ENCODE results near the gene USF1.

Gene USF1

DNA sequence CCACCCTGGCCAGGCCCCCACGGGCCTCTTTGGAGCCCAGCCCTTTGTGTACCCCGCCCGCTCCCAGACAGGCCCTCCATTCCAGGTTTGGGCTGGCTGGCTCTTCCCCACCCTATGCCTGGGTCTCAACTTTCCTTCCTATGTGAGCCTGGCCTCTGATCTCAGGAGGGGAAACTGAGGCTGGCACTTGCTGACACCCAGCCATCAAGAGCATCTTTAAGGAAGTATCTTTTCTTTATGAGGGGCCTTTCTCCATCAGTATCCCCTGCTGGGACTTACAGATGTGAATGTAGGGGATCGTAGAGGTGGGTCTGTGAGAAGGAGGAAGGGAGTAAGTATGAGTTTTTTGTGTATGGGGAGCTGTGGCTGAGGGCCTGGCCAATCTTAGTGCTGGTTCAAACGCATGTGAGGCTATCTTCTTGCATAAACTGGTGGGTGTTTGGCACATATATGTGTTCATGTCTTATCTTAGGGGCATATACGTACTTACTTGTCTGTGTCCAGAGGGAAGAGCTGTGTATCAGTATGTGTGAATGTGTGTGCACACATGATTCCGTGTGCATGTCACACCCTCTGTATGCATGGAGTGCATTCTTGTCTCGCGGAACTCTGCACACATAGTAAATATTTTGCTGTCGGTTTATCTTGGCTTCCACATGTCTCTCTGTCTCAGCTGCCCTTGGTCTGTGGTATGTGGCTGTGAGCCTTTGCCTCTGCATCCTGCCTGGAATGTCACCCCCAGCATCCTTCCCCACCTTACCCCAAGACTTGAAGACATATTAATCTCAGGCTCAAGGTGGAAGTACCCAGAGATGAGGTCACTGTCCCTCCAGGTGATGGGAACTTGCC, 38.2 kb upstream of the USF1 start:
- no peak overlapping the region for H3K9ac ChIP-seq (ENCODE audit: low read depth, low read length)
- H3K36me3 ChIP-seq (ENCODE audit: insufficient read depth, low read length) = no peaks in the 10 kb centered on the region
- H3K4me1 ChIP-seq (ENCODE audit: insufficient read depth, low read length) = peaks cover 21% of the 10 kb centered on the region; the same call in 1 of the 2 replicates
- no peaks in the 10 kb centered on the region for H3K9me3 ChIP-seq (ENCODE audit: control insufficient read depth, insufficient read depth, low read length)

DNA sequence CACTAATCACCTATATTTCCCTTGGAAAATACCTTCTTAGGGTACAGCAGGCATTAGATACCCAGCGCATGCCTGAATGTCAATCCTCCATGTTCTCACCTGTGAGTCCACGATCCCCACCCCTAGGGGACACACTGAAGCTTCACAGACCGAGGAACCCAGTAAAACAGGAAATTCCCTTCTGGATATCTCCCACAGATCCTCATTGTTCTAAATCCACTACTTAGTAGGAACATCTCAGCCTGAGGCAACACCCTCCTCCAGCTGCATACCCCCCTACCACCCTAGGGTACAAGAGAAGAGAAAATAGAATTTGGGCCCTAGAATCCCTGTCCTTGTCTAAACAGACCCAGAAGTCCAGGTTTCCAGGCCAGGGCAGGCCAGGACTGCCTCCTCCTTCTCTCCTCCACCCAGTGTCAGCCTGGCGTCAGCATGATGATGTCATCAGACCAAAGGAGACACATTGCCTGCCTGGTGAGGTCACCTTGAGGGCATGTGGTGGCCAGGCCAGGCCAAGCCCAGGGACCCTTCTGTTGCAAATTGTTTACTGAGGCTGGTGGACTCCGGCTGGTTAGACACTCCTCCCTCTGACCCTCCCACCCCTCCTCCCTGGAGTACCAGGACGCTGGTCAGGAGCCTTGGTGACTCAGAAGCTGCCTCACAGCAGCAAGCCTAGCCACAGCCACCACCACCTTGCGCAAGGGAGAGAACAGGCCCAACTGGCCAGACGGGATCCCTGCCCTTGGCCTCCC, 37.4 kb upstream of the USF1 start:
- H3K4me1 ChIP-seq (ENCODE audit: insufficient read depth, low read length) = peaks cover 21% of the 10 kb centered on the region; the same call in 1 of the 2 replicates
- H3K9ac ChIP-seq (ENCODE audit: low read depth, low read length) = no peak overlapping the region
- H3K9me3 ChIP-seq (ENCODE audit: control insufficient read depth, insufficient read depth, low read length) = no peaks in the 10 kb centered on the region
- no peaks in the 10 kb centered on the region for H3K36me3 ChIP-seq (ENCODE audit: insufficient read depth, low read length)

DNA sequence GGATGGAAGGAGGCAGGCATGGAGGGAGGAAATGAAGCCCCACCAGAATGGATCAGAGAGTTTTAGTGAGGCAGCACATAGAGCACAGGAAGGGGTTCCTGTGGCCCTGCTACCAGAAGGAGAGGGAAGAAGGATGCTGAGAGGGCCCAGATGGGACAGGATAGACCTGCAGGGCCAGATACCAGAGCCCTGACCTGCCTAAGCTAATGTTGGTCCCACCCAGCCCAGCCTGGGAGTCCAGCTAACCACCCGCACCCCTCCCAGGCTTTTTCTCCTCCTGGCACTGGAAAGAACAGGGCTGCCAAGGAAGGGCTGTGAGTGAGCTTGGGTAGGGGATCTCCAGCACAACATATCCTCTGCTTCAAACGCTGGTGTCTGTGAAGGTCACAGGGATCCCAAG, 36.7 kb upstream of the USF1 start:
- Histone ChIP-seq H3K9ac (ENCODE audit: low read depth, low read length) (no peak overlapping the region), H3K4me1 (ENCODE audit: insufficient read depth, low read length) (peaks cover 21% of the 10 kb centered on the region; the same call in 1 of the 2 replicates), H3K9me3 (ENCODE audit: control insufficient read depth, insufficient read depth, low read length) (no peaks in the 10 kb centered on the region)

DNA sequence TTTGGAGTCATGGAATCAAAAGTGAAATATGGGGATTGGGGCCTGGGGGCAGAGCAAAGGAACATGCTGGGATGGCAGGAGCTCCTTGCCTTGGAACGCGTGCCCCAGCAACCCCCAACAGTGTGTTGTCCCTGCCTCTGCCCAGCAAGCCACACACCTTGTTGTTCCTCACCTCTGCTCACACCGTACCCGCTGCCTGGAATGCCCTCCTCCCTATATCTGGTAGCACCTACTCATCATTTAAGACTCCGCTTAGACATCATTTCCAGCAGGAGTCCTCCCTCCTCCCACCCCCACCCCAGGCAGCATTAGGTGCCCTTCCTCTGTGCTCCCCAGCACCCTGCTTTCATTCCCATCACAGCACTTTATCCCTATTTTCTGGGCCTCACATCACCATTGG, 35.7 kb upstream of the USF1 start:
- H3K36me3 ChIP-seq (ENCODE audit: insufficient read depth, low read length) = no peaks in the 10 kb centered on the region
- H3K9ac ChIP-seq (ENCODE audit: low read depth, low read length) = no peak overlapping the region
- H3K9me3 ChIP-seq (ENCODE audit: control insufficient read depth, insufficient read depth, low read length) = no peaks in the 10 kb centered on the region
- peaks cover 21% of the 10 kb centered on the region; the same call in 1 of the 2 replicates for H3K4me1 ChIP-seq (ENCODE audit: insufficient read depth, low read length)

More for the DNA sequence above, 36.7 kb upstream of the USF1 start:
- H3K36me3 ChIP-seq (ENCODE audit: insufficient read depth, low read length) = no peaks in the 10 kb centered on the region

DNA sequence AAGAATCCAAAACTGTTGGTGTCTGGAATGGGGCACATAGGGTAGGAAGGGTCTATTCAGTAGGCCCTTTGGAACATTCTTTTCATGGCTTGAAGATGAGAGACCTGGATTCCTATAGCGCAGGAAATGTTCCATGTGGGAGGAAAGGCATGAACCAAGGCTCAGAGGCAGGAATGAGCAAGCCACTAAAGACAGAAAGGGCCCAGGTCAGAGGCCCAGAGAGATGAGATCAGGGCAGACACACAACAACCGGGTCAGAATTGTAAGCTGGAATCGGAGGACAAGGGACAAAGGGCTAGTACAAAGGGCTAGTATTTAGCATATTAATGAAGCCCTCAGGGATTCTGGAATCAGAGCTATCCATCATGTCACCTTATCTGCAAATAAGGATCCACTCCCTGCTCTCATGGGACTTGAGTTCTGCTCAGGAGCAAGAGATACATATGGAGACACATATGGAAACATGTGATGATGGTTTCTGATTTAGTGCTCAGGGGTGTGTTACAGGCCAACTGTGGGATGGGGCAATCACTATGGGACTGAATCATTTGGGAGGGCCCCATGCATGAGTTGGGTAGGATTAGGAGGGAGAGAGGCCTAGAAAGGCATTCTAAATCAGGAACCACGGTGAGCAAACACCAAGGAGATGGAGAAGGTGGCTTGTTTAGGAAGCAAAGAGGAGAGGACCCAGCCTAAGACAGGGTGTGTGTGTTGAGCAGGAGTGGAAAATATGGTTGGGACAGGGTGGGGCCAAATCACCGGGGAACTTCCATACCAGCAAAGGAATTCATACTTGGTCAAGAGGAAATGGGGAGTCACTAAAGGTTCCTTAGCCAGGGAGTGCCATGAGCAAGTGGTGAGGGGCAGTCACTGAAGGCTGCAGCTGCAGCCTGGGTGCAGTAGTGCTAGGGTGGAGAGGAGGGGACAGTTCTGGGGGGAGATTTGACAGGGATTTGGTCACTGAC, 34.9 kb upstream of the USF1 start:
- peaks cover 16% of the 10 kb centered on the region; the same call in 1 of the 2 replicates for H3K4me1 ChIP-seq (ENCODE audit: insufficient read depth, low read length)
- H3K9ac ChIP-seq (ENCODE audit: low read depth, low read length) = no peak overlapping the region
- no peaks in the 10 kb centered on the region for H3K9me3 ChIP-seq (ENCODE audit: control insufficient read depth, insufficient read depth, low read length)
- no peaks in the 10 kb centered on the region for H3K36me3 ChIP-seq (ENCODE audit: insufficient read depth, low read length)

DNA sequence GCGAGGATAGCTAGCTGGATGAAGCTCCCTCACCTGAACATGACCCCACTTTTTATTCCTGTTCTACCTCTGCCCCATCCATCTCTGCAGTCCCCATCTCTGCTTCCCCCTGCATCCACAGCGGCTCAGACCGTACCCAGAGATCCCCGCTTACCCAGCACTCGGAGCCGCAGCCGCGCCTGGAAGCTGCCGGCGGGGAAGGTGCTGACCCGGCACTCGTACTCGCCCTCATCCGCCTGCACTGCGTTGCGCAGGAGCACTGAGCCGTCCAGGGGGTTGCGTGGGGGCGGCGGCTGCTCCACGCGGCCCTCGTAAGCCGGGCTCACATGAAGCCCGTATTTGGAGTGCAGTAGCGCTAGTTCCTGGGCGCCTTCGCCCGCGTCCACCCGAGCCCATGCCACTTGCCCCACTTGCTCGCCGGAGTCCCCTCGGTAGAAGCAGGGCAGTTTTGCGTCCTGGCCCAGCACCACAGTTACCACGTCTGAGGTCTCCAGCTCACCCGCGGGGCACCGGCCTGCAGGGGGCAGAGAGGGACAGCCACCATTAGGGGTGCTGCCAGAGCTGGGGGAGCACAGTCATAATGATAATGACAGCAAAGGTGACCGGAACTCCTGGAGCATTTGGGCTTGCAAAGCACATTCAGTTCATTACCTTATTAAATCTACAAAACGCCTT, 33.8 kb upstream of the USF1 start:
- Histone ChIP-seq H3K4me1 (ENCODE audit: insufficient read depth, low read length) (peaks cover 9% of the 10 kb centered on the region; the same call in 1 of the 2 replicates), H3K36me3 (ENCODE audit: insufficient read depth, low read length) (no peaks in the 10 kb centered on the region), H3K9ac (ENCODE audit: low read depth, low read length) (no peak overlapping the region), H3K9me3 (ENCODE audit: control insufficient read depth, insufficient read depth, low read length) (no peaks in the 10 kb centered on the region)

DNA sequence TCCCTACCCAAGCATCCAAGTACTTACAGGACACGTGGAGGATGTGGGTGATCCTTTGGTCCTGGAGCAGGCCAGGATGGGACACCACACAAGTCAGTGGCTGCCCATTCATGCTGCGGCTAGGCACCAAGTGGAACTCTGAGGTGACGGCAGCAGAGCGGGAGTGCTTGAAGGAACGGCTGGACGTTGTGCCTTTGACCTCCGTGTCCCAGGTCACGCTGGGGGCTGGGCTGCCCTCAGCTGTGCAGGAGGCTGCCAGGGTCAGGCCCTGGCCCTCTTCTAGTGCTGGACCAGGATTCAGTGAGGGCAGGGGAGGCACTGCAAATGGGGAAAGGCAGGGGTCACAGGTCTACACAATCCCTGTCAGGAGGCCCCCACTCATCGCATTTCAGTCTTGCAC, 31.6 kb upstream of the USF1 start:
- Histone ChIP-seq H3K9ac (ENCODE audit: low read depth, low read length) (no peak overlapping the region), H3K4me1 (ENCODE audit: insufficient read depth, low read length) (no peaks in the 10 kb centered on the region; the same call in 1 of the 2 replicates), H3K36me3 (ENCODE audit: insufficient read depth, low read length) (no peaks in the 10 kb centered on the region), H3K9me3 (ENCODE audit: control insufficient read depth, insufficient read depth, low read length) (no peaks in the 10 kb centered on the region)

DNA sequence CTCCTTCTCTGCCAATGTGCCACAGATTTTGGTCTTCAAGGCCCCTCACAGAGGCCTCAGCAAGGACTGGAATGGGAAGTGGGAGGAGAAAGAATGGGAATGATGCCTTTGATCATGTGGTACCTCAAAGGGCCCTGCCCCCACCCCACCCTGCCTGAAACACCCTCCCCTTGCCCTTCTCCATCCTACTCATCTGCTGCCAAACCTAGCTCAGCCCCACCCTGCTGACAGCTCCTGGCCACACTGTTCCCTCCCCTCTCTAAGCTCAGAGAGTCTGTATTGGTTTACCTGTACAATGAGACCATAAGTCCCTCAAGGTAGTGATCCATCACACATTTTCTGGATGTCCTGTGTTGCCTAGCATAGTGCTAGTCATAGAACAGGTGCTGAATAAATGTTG, 30.6 kb upstream of the USF1 start:
- no peaks in the 10 kb centered on the region; the same call in 1 of the 2 replicates for H3K4me1 ChIP-seq (ENCODE audit: insufficient read depth, low read length)
- H3K9ac ChIP-seq (ENCODE audit: low read depth, low read length) = no peak overlapping the region
- H3K36me3 ChIP-seq (ENCODE audit: insufficient read depth, low read length) = no peaks in the 10 kb centered on the region
- H3K9me3 ChIP-seq (ENCODE audit: control insufficient read depth, insufficient read depth, low read length) = no peaks in the 10 kb centered on the region

DNA sequence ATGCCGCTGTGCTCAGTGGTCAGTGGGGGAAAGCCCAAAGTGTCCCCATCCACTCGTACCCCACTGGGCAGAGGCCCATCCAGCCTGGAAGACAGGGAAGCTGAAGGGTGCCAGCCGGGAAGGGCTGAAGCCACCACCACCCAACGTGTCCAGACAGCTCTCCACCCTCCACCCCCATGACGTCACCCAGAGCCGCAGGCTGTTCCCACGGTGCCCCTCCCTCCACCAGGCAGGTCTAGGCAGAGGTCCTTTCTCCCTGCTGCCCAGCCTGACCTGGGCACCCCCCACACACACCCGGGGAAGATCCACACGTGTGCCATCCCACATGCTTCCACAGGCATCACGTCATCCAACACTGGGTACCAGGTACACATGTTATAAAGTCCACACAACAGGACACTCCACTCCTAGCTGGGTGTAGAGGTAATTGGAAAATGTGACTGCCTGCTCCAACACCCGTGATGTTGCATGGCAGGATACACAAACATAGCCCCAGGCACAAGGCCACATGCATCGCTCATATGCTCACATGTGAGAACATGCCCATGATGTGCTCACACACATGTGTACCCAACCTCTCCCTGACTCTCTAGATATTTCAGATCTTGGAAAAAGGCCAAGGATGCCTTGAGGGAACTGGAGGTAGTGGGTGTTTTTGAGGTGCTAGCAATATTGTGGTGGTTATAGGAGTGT, 29.0 kb upstream of the USF1 start:
- no peak overlapping the region for H3K9ac ChIP-seq (ENCODE audit: low read depth, low read length)
- no peaks in the 10 kb centered on the region for H3K36me3 ChIP-seq (ENCODE audit: insufficient read depth, low read length)
- no peaks in the 10 kb centered on the region; the same call in 1 of the 2 replicates for H3K4me1 ChIP-seq (ENCODE audit: insufficient read depth, low read length)
- 0 out of 2 replicates have a peak, but pooled peaks cover 2% of the 10 kb centered on the region for H3K9me3 ChIP-seq (ENCODE audit: control insufficient read depth, insufficient read depth, low read length)

DNA sequence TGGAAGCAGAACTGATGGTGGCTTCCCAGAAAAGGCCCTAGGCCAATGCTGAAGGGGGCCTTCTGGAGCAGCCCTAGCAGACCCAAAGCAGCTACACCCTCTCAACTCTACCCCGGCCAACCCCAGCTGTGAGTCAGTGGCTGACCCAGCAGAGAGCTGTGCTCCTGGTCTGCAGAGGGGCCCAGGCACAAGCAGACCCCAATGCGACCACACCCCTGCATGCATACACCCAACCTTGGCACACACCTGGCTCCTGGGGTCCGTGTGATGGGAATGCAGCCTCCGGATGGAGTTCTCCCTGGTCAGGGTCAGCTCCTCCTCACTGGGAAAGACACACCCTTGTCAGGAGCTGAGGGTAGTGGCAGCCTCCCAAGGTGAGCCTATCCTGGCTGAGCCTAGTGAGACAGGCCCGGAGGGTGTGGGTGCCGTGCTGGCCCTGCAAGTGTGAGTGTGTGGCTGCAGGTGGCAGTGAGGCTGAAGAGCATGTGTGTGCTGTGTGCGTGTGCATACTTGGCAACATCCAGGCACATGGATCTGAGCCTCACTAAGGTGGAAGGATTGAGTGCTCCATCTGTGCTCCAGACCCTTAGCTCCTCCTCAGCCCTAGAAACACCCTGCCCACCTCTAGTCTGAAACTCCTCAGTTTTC, 27.8 kb upstream of the USF1 start:
- Histone ChIP-seq H3K9ac (ENCODE audit: low read depth, low read length) (no peak overlapping the region), H3K9me3 (ENCODE audit: control insufficient read depth, insufficient read depth, low read length) (0 out of 2 replicates have a peak, but pooled peaks cover 2% of the 10 kb centered on the region), H3K4me1 (ENCODE audit: insufficient read depth, low read length) (no peaks in the 10 kb centered on the region; the same call in 1 of the 2 replicates), H3K36me3 (ENCODE audit: insufficient read depth, low read length) (no peaks in the 10 kb centered on the region)

DNA sequence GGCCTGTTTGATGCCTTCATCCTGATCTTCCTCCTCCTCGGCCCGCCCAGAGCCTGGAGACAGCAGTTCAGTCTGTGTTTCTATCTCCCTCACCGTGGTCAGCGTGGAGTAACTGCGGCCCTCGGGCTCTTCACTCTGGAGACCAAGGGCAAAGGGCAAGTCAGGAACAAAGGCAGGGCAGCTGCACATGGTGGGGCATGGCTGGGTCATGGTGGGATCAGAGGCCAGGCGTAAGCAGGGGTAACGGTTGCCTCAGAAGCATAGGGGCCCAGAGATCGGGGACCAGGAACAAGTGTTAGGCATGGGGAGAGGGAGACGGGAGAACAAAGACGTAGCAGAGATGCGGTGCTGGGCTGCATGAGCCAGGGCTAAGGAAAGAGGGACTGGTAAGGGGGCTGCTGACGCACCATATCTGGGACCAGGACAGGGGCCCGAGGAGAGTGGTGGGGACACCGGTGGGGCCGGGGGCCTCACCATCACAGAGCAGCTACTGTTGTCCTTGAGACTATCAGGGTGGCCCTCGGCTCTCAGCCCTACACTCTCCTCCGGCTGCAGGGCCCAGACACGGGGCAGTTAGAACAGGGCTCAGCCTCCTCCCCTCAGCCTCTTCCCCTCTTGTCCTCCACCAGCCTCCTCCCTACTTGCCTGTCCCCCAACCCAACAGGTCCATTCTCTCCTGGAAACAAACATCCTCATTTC, 27.1 kb upstream of the USF1 start:
- H3K9me3 ChIP-seq (ENCODE audit: control insufficient read depth, insufficient read depth, low read length) = 0 out of 2 replicates have a peak, but pooled peaks cover 2% of the 10 kb centered on the region
- H3K36me3 ChIP-seq (ENCODE audit: insufficient read depth, low read length) = no peaks in the 10 kb centered on the region
- no peaks in the 10 kb centered on the region; the same call in 1 of the 2 replicates for H3K4me1 ChIP-seq (ENCODE audit: insufficient read depth, low read length)
- no peak overlapping the region for H3K9ac ChIP-seq (ENCODE audit: low read depth, low read length)

DNA sequence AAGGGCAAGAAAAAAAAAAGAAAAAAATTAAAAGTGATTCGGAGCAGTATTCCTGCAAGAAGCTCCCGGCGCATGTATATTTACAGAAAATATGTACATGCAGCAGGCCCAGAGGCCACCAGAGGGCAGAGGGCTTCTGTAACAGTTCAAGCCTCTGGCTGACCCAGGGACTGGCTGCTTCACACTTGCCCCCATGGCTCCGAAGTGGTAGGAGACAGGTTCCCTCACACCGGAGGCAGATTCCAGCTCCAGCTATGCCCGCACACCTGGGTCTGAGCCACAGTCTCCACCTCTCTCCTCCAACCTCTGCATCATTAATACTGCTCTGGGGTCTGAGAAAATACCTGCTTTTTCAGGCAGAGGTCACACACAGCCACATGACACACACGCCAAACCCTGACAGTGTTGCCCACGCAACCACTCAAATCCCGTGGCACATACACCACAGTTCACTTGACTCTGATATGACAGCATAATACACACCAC, 26.2 kb upstream of the USF1 start:
- no peak overlapping the region for H3K9ac ChIP-seq (ENCODE audit: low read depth, low read length)
- H3K9me3 ChIP-seq (ENCODE audit: control insufficient read depth, insufficient read depth, low read length) = 0 out of 2 replicates have a peak, but pooled peaks cover 2% of the 10 kb centered on the region
- no peaks in the 10 kb centered on the region; the same call in 1 of the 2 replicates for H3K4me1 ChIP-seq (ENCODE audit: insufficient read depth, low read length)
- H3K36me3 ChIP-seq (ENCODE audit: insufficient read depth, low read length) = no peaks in the 10 kb centered on the region
